Body of pancreas (tissue), 4 donors: ENCODE data around the gene NDUFB8.
A peak's percentile ranks its signal among the peaks of the same experiment; 100 is the strongest.

Source experiments
- POLR2A ChIP-seq, 3 donors: fragments of 450-650 bp; IDR thresholded peaks; one replicate each; pipeline ENCODE4 v1.6.1; 2016; ENCODE audit warnings: antibody characterized with exemption in 3 of 3, mild to moderate bottlenecking in 2 of 3
- TF ChIP-seq, protein P1 (sequence below), 7 experiments: fragments of 450-650 bp in 4 of 7; fragments of 200-600 bp in 3 of 7; sonication (generic) in 3 of 7; IDR thresholded peaks; one replicate each; pipeline ENCODE4 v1.5.1; 2016 to 2019; ENCODE audit warnings: antibody characterized with exemption in 7 of 7

DNA sequence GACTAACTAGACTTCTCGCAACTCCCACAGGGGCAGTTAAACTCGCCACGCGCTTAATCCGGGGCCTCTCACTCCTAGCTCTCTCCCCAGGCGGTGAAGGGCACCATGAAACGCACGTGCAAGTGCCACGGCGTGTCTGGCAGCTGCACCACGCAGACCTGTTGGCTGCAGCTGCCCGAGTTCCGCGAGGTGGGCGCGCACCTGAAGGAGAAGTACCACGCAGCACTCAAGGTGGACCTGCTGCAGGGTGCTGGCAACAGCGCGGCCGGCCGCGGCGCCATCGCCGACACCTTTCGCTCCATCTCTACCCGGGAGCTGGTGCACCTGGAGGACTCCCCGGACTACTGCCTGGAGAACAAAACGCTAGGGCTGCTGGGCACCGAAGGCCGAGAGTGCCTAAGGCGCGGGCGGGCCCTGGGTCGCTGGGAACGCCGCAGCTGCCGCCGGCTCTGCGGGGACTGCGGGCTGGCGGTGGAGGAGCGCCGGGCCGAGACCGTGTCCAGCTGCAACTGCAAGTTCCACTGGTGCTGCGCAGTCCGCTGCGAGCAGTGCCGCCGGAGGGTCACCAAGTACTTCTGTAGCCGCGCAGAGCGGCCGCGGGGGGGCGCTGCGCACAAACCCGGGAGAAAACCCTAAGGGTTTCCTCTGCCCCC lies 47.4 kb downstream of the NDUFB8 start:
- peak; percentile 71 to 75 (median 72) for TF ChIP-seq POLR2A (IDR thresholded peaks at IDR 0.05)
- TF ChIP-seq, protein P1, sequence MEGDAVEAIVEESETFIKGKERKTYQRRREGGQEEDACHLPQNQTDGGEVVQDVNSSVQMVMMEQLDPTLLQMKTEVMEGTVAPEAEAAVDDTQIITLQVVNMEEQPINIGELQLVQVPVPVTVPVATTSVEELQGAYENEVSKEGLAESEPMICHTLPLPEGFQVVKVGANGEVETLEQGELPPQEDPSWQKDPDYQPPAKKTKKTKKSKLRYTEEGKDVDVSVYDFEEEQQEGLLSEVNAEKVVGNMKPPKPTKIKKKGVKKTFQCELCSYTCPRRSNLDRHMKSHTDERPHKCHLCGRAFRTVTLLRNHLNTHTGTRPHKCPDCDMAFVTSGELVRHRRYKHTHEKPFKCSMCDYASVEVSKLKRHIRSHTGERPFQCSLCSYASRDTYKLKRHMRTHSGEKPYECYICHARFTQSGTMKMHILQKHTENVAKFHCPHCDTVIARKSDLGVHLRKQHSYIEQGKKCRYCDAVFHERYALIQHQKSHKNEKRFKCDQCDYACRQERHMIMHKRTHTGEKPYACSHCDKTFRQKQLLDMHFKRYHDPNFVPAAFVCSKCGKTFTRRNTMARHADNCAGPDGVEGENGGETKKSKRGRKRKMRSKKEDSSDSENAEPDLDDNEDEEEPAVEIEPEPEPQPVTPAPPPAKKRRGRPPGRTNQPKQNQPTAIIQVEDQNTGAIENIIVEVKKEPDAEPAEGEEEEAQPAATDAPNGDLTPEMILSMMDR (IDR thresholded peaks at IDR 0.05) = peak; percentile 71 to 85 (median 76)
